ENCODE measurements around the gene DUS1L.

DUS1L gene

DNA sequence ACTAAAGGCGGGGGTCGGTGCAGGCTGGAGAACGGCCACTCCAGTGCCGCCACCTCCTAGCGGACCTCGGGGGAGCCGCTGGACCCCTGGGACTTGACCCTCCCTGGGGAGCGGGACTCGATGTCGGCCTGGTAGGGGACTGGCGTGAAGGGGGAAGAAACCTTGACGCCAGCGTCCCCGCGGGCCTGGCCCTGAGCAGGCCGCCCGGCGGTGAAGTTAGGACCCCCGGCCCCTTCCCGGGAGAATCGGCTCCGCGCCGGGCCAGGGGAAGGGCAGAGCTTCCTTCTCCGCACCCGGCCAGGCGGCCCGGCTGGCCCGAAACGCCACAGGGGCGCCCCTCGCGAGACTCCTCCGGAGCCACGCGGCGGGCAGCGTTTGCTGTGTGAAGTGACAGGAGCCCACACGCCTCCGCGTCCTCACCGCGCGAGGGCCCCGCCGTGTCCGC is 389 bp downstream of the DUS1L start:
- H3K27ac ChIP-seq = peak overlapping the region; percentile 92
- TF ChIP-seq ZFX (IDR thresholded peaks at IDR 0.05) = no peak
- TF ChIP-seq, protein P1, sequence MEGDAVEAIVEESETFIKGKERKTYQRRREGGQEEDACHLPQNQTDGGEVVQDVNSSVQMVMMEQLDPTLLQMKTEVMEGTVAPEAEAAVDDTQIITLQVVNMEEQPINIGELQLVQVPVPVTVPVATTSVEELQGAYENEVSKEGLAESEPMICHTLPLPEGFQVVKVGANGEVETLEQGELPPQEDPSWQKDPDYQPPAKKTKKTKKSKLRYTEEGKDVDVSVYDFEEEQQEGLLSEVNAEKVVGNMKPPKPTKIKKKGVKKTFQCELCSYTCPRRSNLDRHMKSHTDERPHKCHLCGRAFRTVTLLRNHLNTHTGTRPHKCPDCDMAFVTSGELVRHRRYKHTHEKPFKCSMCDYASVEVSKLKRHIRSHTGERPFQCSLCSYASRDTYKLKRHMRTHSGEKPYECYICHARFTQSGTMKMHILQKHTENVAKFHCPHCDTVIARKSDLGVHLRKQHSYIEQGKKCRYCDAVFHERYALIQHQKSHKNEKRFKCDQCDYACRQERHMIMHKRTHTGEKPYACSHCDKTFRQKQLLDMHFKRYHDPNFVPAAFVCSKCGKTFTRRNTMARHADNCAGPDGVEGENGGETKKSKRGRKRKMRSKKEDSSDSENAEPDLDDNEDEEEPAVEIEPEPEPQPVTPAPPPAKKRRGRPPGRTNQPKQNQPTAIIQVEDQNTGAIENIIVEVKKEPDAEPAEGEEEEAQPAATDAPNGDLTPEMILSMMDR (conservative IDR thresholded peaks at IDR 0.05) = no peak

DNA sequence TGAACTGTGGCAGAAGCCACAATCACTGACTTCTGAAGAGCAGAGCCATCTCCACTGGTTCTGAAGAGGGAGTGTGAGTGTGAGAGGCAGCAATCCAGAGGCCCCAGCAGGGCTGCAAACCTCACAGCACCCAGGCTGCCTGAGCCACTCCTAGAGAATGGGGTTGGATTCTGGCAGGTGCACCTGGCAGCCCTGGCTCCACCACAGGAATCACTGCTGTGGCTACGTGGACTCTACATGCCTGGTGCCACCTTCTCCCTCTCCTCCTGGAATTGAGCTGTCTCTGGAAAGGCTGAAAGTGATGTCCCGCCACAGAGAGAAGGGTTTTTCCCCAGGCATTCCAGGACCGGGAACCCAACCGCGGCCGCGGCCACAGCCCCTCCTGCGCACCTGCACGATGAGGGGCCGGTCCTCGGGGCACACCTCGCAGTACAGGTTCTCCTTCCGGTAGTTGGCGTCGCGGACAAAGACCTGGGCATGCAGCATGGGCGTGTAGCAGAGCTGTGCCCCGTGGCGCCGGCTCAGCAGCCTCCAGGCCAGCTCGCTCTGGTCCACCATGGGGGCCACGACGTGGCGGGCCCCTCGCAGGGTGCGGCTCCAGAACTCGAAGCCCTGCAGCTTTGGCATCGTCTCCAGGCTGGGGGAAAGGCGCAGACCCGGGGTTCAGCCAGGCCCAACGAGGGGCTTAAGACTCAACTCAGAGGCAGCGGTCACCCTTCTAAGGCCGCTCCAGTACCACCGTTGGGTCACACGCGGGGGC is 991 bp downstream of the DUS1L start:
- H3K27ac ChIP-seq = peak overlapping the region; percentile 92
- no peak for TF ChIP-seq ZFX (IDR thresholded peaks at IDR 0.05)
- TF ChIP-seq, protein P1 (conservative IDR thresholded peaks at IDR 0.05) = no peak

DNA sequence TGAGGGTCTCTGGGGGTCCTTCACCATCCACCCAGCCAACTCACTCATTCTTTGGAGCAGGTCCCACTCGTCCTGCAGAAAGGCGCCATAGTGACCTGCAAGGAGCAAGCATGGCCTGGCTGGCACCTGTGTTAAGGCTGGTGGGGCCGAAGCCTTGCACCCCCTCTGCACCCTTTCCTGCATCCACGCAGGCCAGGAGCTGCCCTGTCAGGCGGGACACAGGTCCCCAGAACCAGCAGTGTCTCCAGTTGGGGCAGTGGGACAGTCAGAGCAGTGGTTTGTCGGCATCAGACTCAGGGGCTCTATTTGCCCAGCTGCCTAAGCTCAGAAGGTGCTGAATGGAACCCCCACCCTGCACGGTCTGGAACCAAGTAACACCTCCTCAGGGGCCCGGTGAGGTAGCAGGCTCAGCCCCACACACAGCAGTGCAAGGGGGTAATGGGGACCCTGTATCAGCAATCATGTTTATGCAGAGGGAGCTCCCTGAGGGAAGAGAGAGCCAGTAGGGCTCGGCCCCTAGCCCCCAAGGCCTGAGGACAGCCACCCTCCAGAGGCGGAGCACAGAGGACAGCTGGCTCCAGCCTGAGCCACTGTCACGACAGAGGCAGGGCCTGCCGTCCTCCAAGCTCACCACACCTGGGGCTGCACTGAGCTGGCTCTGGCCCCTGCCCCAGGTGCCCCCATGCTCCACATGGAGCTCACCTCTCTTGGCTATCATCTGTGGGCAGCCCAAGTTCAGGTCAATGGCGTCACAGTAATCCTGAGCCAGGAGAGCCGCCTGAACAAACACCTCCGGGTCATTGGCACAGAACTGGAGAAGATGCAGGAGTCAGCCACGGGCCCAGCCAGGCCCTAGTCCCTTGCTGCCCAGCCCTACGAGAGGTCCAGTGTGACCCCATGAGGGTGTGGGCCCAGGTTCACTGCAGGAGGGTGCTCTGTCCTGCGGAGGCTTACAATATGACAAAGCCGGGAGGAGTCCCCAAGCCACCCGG is 1.9 kb downstream of the DUS1L start:
- peak overlapping the region; percentile 92 for H3K27ac ChIP-seq

DNA sequence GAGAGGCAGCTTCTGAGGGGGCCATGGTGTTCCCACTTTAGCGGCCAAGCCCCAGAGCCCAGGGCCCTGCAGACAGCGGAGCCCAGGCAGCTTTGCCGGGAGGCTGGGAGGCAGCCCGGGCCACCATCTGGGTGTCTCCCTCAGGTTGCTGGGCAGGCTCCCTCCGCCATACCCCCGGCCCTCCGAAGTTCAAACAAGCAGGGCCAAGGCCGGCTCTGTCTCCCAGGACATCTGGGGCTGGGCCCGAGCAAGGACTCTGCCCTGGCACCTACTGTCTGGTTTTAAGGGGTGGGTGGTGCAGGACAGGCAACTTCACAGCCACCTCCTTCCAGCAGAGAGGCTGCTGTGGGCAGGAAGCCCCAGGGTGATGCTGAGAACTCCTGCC is 2.6 kb downstream of the DUS1L start:
- TF ChIP-seq, protein P1 (conservative IDR thresholded peaks at IDR 0.05) = no peak
- no peak for TF ChIP-seq ZFX (IDR thresholded peaks at IDR 0.05)

More for the DNA sequence above, 1.9 kb downstream of the DUS1L start:
- TF ChIP-seq, protein P1 (conservative IDR thresholded peaks at IDR 0.05) = no peak
- TF ChIP-seq ZFX (IDR thresholded peaks at IDR 0.05) = no peak

DNA sequence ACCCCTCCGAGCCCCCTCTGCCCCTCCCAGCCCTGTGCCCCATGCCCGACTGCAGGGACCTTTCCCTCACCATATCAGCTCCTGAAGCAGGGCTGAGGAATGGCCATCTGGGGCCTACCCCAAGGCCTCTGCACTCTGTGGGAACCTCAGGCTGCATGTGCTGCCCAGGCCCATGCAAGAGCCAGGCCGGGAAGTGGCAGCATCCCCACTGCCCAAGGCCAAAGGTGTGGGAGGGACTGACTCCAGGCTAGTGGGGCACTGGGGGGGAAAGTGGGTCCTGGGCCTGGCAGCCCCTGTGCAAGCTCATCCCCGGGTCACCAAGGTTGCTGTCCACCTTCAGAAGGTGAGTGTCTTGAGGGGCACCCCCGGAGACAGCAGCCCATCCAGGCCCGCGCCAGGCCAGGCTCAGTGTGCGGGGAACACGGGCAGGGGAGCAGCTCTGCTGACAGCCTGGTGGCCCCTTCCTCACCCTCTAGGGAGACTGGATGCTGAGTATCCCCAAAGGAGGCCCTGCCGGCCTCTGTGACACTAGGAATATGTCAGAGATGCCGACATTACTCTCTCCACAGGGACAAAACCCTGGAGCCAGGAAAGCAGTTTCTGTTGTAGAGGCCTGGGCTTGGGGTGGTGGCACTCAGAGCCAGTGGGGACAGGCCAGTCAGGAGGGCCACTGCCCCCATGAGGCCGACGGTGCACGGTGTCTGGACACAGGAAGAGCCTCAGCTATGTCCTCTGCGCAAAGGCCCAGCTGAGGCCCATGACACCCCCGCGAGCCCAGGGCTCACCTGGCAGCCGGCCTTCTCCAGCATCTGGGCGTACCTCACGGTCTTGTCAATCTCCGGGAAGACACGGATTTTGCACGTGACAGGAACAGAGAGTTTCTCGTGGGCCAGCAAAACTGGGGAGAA is 3.3 kb downstream of the DUS1L start:
- TF ChIP-seq ZFX (IDR thresholded peaks at IDR 0.05) = no peak
- TF ChIP-seq, protein P1 (conservative IDR thresholded peaks at IDR 0.05) = no peak
- peak overlapping the region; percentile 92 for H3K27ac ChIP-seq

More for the DNA sequence above, 2.6 kb downstream of the DUS1L start:
- peak overlapping the region; percentile 92 for H3K27ac ChIP-seq

DNA sequence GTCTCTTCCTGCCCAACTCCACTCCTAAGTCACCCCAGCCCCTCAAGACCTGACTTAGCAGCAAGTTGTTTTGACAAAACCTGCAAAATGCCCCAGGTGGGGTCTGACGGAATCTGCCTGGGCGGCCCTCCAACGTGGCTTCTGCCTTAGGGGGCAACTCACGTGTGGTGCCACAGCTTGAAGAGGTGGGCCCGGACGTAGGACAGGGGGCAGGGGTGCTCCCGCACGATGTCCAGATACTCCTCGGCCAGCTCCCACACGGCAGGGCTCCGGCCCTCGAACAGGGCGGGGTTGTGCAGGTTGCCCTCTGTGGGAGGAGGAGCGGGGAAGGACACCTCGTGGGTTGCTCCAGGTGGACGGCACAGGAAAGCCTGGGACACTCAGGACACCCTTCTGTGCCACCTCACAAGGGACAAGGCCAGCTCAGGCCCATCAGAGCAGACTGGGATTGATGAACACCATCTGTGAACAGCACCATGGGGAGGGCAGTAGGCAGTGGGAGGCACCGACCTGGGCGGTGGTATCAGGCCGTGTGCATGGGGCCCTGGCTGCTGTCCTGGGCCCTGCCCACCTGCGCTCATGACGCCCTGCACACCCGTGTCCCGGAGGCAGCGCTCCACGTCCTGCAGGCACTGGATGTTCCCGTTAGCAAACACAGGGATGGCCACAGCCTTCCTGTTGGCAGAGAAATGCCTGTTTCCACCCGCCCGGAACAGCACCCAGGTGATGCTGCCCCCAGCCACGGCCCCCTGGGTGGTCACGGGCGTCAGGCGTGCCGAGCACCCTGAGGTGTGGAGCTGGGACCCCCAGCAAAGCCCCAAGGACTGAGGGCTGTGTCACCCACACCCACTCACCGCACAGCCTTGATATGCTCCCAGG is 4.3 kb downstream of the DUS1L start:
- TF ChIP-seq ZFX (IDR thresholded peaks at IDR 0.05) = no peak
- TF ChIP-seq, protein P1 (conservative IDR thresholded peaks at IDR 0.05) = no peak
- peak overlapping the region; percentile 92; the same call in 1 of the 2 replicates for H3K27ac ChIP-seq
